Measurements from ENCODE around the gene TMEM270. TPM values are rescaled to one million over a fixed set of nuclear protein-coding genes. Genes with fewer than 3 reads are reported as not detected.
"Not testable (repeated sequence)": the region's sequence is repeated elsewhere in the genome, so short reads cannot be mapped to it uniquely, and the experiment has no call there.

The TMEM270 gene
- total RNA-seq, 1 donor from 2014 or later, result not detected

DNA sequence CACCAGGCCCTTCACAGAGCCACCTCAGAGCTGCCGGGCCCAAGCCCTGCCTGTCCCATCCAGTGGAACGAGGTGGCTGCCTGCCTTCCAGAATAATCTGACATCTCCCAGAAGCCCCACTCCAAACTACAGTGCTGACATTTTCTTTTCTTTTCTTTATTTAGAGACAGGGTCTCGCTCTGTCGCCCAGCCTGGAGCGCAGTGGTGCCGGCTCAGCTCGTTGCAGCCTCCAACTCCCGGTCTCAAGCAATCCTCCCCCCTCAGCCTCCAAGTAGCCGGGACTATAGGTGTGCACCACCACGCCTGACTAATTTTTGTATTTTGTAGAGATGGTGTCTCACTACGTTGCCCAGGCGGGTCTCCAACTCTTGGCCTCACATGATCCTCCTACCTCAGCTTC, 346 bp downstream of the TMEM270 start:
- no peak for DNase-seq

DNA sequence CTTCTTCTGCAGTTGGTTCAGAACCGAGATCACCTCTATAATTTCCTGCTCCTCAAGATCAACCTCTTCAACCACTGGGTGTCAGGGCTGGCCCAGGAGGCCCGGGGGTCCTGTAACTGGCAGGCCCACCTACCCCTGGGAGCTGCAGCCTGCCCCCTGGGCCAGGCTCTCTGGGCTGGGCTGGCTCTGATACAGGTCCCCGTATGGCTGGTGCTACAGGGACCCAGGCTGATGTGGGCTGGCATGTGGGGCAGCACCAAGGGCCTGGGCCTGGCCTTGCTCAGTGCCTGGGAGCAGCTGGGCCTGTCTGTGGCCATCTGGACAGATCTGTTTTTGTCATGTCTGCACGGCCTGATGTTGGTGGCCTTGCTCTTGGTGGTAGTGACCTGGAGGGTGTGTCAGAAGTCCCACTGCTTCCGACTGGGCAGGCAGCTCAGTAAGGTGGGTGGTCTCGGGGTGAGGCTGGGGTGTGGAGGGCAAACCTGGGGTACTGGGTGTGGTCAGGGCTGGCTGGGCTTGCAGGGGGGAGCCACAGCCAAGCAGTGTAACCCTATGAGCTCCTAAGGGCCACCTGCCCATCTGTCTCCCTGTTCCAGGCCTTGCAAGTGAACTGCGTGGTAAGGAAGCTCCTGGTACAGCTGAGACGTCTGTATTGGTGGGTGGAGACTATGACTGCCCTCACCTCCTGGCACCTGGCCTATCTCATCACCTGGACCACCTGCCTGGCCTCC, 4.2 kb downstream of the TMEM270 start:
- DNase-seq, result no peak

DNA sequence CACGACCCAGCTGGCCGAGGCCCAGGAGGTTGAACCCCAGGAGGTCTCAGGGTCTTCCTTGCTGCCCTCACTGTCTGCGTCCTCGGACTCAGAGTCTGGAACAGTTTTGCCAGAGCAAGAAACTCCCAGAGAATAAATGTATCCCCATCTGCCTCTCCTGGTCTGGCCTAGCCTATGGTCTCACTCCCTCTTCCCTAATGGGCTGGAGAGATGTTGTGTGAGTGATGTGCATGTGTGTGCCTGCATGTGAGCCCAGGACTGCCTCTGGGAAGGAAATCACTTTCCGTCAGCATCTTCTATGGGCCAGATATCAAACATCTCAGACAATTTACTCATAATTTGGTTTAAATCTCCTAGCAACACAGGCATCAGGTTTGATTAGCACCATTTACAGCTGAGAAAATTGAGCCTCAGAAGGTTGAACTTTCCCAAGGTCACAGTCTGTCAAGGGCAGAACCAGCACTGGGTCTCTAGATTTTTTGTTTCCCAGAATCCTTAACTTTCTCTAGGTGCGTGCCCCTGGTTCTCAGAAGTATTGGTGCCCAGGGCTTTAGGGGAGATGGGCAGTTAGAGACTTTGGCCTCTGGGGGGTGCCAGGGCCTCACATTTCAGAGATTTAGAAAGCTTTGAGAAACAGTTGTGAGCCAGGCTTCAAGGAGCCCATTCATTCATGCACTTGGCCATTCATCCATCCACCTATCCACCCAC, 4.9 kb downstream of the TMEM270 start:
- peak; percentile 84 for DNase-seq

DNA sequence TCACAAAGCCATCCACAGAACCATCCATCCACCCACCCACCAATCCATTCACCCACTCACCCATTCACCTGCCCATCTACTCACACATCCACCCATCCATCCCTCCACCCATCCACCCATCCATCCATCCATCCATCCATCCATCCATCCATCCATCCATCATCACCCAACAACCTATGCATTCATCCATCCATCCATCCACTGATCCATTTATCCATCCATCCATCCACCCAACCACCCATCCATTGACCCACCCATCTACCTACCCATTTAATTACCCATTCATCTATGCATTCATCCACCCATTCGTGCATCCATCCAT, 5.4 kb downstream of the TMEM270 start:
- DNase-seq, result no peak

DNA sequence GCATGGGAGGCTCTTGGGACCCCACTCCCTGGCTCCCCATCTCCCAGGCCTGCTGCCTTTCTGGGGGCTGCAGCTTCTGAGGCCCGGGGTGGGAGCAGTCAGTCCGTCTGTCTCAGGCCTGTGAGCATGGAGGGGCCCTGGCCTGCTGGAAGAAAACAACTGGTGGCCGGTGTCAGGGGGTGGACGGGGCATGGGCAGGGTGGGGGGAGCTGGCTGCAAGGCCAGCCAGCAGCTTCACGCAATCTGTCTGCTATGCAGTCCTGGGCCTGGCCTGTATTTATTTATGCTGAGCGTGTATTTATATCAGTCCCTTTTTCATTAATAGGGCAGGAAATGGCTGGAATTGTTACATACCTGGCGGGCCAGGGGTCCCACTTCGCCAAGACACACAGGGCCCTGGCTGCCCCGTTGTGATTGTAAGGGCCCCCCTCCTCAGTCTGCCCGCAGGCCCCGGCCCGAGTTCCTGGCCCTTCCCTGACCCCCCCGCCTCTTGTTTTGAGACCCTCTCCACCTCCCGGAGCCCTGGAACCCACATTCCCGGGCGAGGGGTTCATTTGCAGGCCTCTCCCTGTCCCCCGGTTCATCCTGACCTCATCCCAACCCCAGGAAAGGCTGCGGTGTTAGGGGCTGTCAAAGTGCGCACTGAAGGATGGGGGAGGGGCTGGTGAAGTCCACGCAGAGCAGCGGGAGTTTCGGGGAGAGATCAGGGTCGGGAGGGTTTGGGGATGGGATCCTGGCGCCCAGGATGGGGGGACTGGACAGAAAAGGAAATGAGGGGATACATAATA, 8.2 kb downstream of the TMEM270 start:
- DNase-seq, result no peak

DNA sequence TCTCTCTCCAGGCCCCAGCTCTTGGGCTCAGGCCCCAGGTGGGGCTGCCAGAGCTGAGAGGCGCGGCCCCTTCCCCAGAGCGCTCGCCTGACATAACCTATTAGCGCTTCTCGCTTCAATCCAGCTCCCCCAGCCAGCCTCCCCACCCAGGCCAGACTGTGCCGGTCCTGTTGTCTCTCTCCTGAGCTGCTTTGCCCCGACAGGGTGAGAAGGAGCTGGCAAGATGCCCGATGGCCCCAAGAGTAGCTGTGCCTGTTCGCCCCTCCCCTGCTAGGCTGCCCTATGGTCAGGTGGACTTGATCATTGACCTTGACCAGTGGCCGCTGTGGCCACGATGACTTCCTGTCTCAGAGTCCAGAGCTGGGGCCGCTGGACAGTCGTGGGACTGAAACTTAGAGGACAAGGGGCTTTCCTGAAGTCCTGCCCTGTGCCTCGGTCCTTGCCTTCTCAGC, 9.1 kb downstream of the TMEM270 start:
- DNase-seq, result no peak

DNA sequence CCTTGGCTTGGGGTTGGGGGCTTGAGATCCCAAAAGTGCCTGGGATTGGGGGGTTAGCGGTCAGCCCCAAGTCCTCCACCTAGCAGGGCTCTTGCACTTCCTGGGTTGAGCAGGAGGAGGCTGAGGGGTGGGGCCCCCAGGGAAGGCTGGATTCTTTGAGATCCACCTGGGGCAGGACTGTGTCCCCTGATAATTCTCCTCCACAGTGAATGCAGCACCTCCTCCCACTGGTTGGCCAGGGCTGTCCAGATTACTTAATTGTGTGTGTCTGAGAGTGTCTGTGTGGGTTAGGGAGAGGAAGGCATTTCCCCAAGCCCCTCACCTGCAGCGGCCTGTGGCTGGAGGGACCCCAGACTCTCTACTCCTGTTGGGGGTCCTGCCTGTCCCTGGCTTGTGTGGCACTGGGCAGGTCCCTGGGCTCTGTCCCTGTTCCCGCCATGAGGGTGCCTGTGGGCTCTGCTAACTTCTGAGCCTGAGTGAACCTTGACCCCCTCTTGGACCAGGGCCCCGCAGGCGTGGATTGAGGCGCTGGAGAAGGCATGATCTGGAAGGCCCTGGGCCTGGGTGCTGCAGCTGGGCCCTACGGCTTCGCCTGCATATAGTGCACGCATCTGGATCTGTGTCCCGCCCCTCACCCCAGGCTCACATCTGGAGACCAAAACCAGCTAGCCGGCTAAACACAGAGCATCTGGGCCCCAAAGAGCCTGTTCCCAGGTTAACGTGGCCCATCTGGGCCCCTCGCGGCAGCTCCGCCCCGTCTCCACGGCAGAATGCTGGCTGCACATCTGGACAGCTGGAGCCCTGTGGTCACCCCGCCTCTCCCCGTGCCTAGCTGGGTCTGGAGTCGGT, 10.4 kb downstream of the TMEM270 start:
- peak; percentile 81 for DNase-seq

DNA sequence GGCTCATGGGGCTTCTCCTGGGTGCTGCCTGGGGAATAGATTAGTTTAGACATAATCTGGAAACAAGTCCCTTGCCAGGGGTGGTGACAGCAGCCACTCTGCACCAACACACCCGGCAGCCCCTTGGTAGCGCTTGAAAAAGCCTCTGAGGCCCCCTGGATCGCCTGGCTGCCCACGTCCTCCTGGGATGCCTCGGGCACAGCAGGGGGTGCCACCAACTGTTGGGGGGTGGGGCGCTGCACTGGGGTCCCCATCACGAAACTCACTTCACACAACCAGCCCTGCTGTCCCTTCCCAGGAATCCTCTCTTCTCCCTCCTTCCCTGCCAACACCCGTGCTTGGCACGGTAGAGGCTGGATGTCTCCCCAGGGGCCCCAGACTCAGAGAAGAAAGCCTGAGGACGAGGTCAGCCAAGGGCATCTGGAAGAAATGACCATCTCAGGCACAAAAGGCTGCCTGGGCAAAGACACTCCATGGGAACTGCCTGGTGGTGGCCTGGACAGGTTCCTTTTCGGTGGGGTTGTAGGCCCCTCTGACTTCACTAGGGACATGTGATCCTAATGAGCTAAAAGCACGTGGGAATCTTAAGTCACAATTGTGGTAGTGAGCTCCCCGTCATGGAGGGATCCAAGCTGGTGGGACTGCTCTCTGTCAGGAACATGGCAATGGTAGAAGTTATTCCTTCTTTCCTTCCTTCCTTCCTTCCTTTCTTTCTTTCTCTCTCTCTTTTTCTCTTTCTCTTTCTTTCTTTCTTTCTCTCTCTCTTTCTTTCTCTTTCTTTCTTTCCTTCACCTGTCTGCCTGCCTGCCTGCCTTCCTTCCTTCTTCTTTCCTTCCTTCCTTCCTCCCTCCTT, 11.3 kb downstream of the TMEM270 start:
- no peak for DNase-seq

DNA sequence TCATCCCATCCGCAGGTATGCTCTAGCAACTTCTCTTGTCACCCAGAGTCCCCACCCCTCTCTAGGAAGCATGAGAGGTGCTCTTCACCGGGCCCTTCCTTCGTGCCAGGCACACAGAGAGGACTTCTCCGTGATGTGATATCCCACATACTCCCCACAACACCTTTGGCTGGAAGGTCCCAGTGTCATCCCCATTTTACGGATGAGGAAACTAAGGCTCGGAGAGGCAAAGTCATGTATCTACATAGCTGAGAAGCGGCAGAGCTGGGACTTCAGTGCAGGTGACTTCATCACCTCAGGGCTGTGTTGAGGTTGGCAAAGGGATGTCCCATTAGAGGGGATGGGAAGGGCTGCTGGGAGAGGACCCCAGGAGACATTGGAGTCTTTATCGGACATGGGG, 15.4 kb downstream of the TMEM270 start:
- DNase-seq, result no peak

DNA sequence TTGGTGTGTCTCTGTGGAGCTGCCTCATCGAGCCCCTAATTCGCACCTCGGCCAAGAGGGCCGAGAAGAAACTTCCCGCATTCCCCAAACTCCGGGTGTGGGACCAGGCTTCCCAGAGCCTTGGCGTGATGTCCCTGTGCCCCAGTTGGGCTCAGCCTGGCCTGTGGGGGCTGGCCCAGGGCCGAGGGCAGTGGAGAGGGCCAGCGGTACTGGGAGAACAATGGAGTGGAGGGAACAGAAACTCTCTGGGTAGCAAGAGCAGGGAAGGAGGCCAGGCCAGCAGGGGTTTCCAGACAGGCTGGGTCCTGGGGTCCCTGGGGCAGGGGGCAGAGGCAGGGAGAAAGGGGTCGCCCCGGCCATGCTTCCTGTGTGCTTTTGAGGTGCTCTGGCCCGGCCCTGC, 16.0 kb downstream of the TMEM270 start:
- no peak for DNase-seq

DNA sequence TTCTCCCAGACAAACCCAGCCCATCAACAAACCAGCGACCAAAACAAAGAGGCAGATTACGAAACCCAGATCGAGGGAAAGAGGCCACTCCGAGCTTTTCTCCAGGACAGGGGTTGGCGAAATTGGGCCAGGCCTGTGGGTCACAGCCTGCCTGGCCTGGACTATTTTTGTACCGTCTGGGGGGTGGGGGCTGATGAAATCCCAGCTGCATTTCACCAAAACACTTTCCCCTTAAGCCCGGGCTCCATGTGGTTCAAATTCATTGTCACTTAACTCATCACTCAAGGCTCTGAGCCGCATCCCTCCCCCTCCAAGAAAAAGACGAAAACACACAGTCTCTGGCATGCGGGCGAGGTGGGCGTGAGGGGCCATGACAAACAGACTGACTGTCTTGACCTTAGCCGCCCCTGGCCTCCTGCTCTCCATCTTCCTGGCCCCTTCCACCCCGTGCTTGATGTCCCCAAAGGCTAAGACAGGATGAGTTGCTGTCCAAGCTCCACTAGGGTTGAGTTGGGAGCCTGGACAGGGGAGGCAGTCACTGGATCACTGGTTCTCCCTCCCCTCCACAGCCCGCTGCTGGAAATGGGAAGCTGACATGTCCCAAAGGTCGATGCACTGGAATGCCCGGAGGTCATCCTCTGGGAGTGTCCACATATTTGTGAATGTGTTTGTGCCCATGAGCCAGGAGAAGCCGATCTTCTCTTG, 19.2 kb downstream of the TMEM270 start:
- no peak for DNase-seq

DNA sequence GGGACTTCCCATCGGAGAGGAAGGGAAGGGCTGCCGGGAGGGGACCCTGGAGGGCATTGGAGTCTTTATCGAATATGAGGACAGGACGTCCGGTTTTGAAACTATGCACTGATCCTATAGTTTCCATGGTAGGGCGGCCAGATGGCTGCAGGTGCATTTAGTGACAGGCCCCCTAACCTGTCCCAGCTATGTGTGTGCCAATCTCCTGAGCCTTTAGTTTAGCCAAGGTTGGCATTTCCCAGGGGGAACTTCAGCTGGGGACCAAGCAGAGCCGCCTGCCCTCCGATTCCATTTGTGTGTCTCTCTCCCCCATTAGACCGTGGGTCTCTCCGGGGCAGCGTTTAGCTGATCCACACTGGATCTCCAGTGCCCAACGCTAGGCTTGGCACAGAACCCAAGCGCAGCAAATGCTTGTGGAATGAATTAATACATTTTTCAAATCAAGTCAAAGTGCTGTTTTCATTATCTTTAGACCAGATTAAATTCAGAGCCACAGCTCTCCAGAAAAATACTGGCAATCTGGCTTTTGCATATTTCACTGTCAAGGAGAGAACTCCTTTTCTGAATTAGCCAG, 19.9 kb downstream of the TMEM270 start:
- no peak for DNase-seq

DNA sequence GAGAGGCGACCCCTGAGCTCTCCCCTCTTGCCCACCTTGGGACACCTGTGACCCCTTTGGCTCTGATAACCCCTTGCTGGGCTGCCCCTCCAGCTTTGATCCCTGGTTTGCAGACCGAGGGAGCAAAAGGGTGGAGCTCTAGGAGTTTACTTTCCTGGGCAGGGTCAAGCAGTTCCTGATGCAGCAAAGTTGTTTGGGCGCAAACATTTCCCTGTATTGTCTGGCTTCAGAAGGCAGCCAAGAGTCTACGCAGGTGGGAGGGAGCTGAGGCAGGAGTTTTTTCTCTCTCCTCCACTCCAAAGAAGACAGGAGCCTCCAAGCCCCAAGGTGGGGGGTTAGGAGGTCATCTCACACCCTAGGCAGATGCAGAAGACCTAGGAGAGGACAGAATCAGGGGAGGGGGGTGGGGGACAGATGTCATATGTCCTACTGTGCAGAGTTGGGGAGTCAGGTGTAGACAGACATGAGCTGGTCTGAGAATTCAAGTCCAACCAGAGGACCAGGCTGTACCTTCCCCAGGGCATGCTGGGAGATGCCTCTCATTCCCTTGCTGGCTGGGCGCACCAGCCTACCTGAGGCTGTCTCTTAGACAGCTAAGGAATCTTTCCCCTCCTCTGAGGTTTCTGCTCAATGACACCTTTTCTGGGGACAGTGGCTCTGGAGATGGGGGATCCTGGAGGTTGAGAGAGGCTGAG, 20.5 kb downstream of the TMEM270 start:
- DNase-seq, result no peak

DNA sequence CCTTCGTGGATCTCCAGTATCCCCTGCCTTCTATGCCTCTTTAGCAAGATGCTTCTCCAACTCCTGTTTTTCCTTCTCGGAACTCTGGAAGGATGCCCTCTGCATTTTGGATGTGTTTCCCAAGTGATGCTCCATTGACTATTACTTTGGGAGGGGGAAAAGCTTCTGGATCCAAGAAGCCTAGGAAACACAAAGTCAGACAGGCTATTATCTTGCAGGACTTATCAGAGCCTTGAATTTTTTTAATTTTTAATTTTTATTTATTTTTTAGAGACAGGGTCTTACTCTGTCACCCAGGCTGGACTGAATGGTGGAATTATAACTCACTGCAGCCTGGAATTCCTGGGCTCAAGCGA, 21.1 kb downstream of the TMEM270 start:
- no peak for DNase-seq

DNA sequence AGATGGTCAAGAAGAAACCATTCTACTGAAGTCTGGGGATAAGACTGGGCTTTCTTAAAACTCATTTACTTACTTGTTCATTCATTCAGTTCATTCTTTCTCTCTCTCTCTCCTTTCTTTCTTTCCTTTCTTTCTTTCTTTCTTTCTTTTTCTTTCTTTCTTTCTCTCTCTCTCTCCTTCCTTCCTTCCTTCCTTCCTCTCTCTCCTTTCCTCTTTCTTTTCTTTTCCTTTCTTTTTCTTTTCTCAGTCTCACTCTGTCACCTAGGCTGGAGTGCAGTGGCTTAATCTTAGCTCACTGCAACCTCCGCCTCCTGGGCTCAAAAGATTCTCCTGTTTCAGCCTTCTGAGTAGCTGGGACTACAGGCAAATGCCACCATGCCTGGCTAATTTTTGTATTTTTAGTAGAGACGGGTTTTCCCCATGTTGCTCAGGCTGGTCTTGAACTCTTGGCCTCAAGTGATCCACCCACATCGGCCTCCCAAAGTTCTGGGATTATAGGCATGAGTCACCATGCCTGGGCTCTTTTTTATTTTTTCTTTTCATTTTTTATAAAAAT, 24.0 kb downstream of the TMEM270 start:
- DNase-seq, result not testable (repeated sequence)

DNA sequence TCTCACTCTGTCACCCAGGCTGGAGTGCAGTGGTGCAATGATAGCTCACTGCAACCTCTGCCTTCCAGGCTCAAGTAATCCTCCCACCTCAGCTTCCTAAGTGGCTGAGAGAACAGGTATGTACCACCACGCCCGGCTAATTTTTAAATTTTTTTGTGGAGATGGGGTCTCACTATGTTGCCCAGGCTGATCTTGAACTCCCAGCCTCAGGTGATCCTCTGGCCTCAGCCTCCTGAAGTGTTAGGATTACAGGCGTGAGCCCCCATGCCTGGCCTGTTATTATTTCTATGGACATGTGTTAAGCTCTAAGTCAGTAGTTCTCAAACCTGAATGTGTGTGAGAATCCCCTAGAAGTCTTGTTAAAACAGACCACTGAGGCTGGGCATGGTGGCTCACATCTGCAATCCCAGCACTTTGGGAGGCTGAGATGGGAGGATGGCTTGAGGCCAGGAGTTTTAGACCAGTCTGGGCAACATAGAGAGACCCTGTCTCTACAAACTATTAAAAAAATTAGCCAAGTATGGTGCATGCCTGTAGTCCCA, 24.5 kb downstream of the TMEM270 start:
- no peak for DNase-seq

DNA sequence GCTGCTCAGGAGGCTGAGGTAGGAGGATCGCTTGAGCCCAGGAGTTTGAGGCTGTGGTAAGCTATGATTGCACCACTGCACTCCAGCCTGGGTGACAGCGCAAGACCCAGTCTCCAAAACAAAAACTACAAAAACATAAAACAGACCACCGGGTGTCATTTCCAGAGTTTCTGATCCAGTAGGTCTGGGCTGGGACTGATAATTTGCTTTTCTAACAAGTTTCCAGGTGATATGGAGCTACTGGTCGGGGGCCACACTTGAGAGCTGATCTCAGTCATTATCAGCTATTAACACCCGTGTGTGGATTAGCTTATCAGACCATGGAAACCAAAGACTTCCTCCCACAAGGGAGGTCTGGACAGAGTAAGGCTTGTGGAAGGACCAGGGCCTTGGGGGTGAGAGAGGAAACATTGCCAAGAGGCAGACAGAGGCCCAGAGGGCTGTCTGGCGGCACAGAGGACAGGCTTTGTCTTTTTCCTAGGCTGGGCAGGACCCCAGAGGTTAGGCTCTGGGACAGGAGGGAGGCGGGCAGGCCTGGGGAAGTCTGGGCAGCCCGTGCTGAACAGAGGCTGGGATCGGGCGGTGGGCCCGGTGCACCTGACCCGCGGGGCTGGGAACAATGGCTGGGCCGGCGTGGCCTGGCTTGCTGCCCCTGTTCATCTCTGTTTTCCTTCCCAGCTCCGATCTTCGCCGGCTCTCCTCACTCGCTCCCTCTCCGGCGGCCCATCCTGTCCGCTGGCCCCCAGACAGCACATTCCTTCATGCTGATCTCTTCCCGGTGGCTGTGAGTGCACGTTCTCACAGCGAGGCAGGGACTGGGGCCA, 25.2 kb downstream of the TMEM270 start:
- peak; percentile 90 for DNase-seq

DNA sequence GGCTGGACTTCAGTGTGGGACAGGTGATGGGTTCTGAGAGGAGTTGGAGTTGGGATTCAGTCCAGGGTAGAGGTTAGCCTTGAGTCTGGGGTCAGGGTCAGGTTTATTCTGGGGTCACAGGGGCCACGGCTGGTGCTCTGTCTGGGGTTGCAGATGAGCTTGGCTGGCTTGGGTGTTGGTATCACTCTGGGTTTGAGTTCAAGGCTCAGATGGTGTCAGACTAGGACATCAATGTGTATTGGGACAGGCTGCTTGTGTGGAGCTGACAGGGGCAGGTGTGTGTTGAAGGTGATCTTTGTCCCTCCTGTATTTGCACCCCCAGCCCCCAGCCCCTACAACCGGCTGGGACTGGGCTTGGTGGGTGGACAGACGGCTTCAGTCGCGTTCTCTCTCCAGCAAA, 26.8 kb downstream of the TMEM270 start:
- DNase-seq, result no peak

All from tongue (tissue), 2 donors.